HepG2 (cell line): Measurements from ENCODE around the gene SAMD10. TPM values are rescaled to one million over a fixed set of nuclear protein-coding genes. Genes with fewer than 3 reads are reported as not detected.
A peak's percentile ranks its signal among the peaks of the same experiment; 100 is the strongest.

Experiments used
- KMT2B ChIP-seq: IDR thresholded peaks from 2 replicates; pipeline ENCODE4 v1.6.1; 2016; ENCODE audit warnings: missing genetic modification reagents, missing compliant biosample characterization
- RBAK ChIP-seq: sonication (generic); formaldehyde crosslinking; IDR thresholded peaks from 2 replicates; pipeline ENCODE4 v1.5.1; 2020; ENCODE audit warnings: mild to moderate bottlenecking, missing genetic modification reagents
- RFX5 ChIP-seq: IDR thresholded peaks from 2 replicates; pipeline ENCODE4 v1.6.1; 2011; ENCODE audit warnings: low read depth, low read length, improper control_type of control experiment
- ZBTB40 ChIP-seq, 2 experiments: fragments of 450-650 bp in 1 of 2; sonication (generic) in 1 of 2; formaldehyde crosslinking in 1 of 2; IDR thresholded peaks; 2 replicates each; pipeline versions ENCODE4 v1.6.1 to v1.8.0; 2016 to 2022; ENCODE audit warnings: antibody characterized with exemption in 1 of 2, mild to moderate bottlenecking in 1 of 2, missing genetic modification reagents in 1 of 2
- ZNF280D ChIP-seq: sonication (generic); formaldehyde crosslinking; IDR thresholded peaks from 2 replicates; pipeline ENCODE4 v1.5.1; 2020; ENCODE audit warnings: mild to moderate bottlenecking, missing genetic modification reagents
- ZNF30 ChIP-seq: sonication (generic); formaldehyde crosslinking; IDR thresholded peaks from 2 replicates; pipeline ENCODE4 v1.5.0; 2020; ENCODE audit warnings: mild to moderate bottlenecking, missing genetic modification reagents
- ZNF34 ChIP-seq: sonication (generic); formaldehyde crosslinking; IDR thresholded peaks from 2 replicates; pipeline ENCODE4 v1.4.0; 2020; ENCODE audit warnings: mild to moderate bottlenecking, missing genetic modification reagents, borderline replicate concordance
- ZNF512B ChIP-seq: sonication (generic); formaldehyde crosslinking; IDR thresholded peaks from 2 replicates; pipeline ENCODE4 v1.5.1; 2020; ENCODE audit warnings: missing genetic modification reagents, mild to moderate bottlenecking, borderline replicate concordance
- ZNF598 ChIP-seq: sonication (generic); formaldehyde crosslinking; IDR thresholded peaks from 2 replicates; pipeline ENCODE4 v1.5.1; 2020; ENCODE audit warnings: mild to moderate bottlenecking, missing genetic modification reagents, borderline replicate concordance
- ZNF629 ChIP-seq: sonication (generic); formaldehyde crosslinking; conservative IDR thresholded peaks from 2 replicates; pipeline ENCODE4 v1.5.0; 2020; ENCODE audit warnings: missing genetic modification reagents
- ZNF678 ChIP-seq: sonication (generic); formaldehyde crosslinking; IDR thresholded peaks from 2 replicates; pipeline ENCODE4 v1.4.0; 2020; ENCODE audit warnings: mild to moderate bottlenecking, missing genetic modification reagents
- ZNF75D ChIP-seq: sonication (generic); formaldehyde crosslinking; IDR thresholded peaks from 2 replicates; pipeline ENCODE4 v1.8.1; 2023; ENCODE audit warnings: missing genetic modification reagents, mild to moderate bottlenecking, borderline replicate concordance
- ZNF772 ChIP-seq: sonication (generic); formaldehyde crosslinking; IDR thresholded peaks from 2 replicates; pipeline ENCODE4 v1.5.0; 2020; ENCODE audit warnings: mild to moderate bottlenecking, missing genetic modification reagents
- polyA plus RNA-seq, 8 experiments: library from polyadenylated mRNA; depleted of rRNA in 3 of 8; stranded (reverse) in 7 of 8; unstranded in 1 of 8; fragments of >200 nt; fragmentation: Illumina TruSeq in 4 of 8; extraction: Trizol in 4 of 8; gene quantifications; 2 replicates each; pipeline versions ENCODE4 v1.2.1 to v1.2.3, GENCODE V29; 2011 to 2016; ENCODE audit warnings: low read depth in 4 of 8, missing spikeins in 1 of 8, mixed read lengths in 1 of 8; ENCODE audit not compliant: insufficient read depth in 1 of 8
- total RNA-seq, 5 experiments: library from RNA; depleted of rRNA; stranded (reverse); fragments of >200 nt; fragmentation: Illumina TruSeq; extraction: Trizol; gene quantifications; 2 replicates each; pipeline ENCODE4 v1.2.3, GENCODE V29; 2016; ENCODE audit warnings: low read depth in 1 of 5

Gene SAMD10
- total and polyA plus RNA-seq, 2 of the 13 experiments (the other 11 are each of a cell fraction or from before 2014, with no cell fraction given), result 6.1 to 11.0 TPM

GRCh38 chr20:63955827-63956663, 23.4 kb downstream of the SAMD10 start, which contains the start of gene UCKL1 (continued):
- TF ChIP-seq ZBTB40 (IDR thresholded peaks at IDR 0.05) (no peak), ZBTB40 (CRISPR knock-in tag; IDR thresholded peaks at IDR 0.05) (peak; percentile 91), ZNF30 (peak; percentile 98), RFX5 (peak; percentile 6; the same call in 1 of the 2 replicates), ZNF598 (CRISPR knock-in tag) (peak; percentile 99), ZNF75D (0 out of 2 replicates have a peak, but pooled peaks have one; percentile 74), ZNF512B (CRISPR knock-in tag) (no peak), ZNF772 (CRISPR knock-in tag) (peak; percentile 97; the same call in 1 of the 2 replicates), ZNF280D (no peak), ZNF629 (peak; percentile 60), ZNF678 (CRISPR knock-in tag) (peak; percentile 99), ZNF34 (CRISPR knock-in tag) (peak; percentile 100), KMT2B (CRISPR knock-in tag) (peak; percentile 93), RBAK (CRISPR knock-in tag) (no peak; the same call in 1 of the 2 replicates)
